ENCODE measurements around the gene MAEA.
"Not testable (repeated sequence)": the region's sequence is repeated elsewhere in the genome, so short reads cannot be mapped to it uniquely, and the experiment has no call there.

Gene MAEA

DNA sequence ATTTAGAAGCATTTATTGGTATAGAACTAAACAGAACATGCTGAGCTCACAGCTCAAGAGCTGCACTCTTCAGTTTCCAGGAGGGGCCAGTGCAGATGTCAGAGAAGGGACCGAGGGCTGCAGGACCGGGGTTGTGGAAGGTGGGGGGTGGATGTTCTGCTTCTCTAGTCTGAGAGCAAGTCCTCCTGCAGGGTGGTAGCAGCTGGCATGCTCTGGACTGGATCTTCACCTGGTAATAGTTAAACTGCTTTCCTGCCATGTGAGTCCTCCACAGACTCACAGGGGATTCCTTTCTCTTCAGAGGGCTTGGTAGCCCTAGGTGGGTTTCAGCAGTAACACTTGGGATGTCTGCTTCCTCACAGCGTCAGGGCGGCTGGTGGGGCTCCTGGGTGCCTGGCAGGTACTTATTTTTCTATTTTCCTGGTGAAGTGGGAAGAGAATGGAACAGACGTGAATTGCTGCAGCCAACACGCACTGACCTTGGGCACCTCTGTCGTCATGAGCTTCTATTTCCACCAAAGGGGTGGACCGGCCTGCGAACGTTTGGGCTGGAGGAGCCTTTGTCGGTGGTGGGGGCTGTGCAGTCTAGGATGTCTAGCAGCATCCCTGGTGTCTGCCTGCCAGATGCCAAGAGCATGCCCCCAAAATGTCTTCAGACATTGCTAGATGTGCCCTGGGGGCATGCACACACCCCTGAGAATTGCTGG is 2.5 kb downstream of the MAEA start:
- H3K4me3 Mint-ChIP-seq: peak overlapping the region; percentile 95 to 97 (median 95)
- TF ChIP-seq, protein P1, sequence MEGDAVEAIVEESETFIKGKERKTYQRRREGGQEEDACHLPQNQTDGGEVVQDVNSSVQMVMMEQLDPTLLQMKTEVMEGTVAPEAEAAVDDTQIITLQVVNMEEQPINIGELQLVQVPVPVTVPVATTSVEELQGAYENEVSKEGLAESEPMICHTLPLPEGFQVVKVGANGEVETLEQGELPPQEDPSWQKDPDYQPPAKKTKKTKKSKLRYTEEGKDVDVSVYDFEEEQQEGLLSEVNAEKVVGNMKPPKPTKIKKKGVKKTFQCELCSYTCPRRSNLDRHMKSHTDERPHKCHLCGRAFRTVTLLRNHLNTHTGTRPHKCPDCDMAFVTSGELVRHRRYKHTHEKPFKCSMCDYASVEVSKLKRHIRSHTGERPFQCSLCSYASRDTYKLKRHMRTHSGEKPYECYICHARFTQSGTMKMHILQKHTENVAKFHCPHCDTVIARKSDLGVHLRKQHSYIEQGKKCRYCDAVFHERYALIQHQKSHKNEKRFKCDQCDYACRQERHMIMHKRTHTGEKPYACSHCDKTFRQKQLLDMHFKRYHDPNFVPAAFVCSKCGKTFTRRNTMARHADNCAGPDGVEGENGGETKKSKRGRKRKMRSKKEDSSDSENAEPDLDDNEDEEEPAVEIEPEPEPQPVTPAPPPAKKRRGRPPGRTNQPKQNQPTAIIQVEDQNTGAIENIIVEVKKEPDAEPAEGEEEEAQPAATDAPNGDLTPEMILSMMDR (IDR thresholded peaks at IDR 0.05; ENCODE audit: unreplicated experiment in 3 of 3): no peak
- H3K4me1 Mint-ChIP-seq: peaks cover 24% of the 10 kb centered on the region
- peak overlapping the region; percentile 38 to 94 (median 93) for H3K27ac Mint-ChIP-seq
- no peaks in the 10 kb centered on the region for H3K9me3 Mint-ChIP-seq
- no peaks in the 10 kb centered on the region for H3K27me3 Mint-ChIP-seq (ENCODE audit: low read depth)
- H3K36me3 Mint-ChIP-seq (ENCODE audit: low read depth): no peaks in the 10 kb centered on the region

DNA sequence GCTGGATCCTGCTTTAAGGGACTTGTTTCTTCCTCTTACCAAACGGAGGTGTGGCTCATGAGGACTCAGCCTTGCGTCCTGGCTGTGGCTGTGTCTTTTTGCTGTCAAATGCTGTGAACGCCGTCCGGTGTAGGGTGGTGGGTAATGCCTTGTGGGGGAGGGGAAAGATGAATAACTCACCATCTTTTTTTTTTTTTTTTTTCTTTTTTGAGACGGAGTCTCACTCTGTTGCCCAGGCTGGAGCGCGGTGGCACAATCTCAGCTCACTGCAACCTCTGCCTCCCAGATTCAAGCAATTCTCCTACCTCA is 3.0 kb downstream of the MAEA start:
- not testable (repeated sequence) for H3K9me3 Mint-ChIP-seq; H3K36me3 Mint-ChIP-seq (ENCODE audit: low read depth); H3K27ac Mint-ChIP-seq; H3K27me3 Mint-ChIP-seq (ENCODE audit: low read depth)
- Mint-ChIP-seq H3K4me1 (peaks cover 24% of the 10 kb centered on the region), H3K4me3 (peak overlapping the region; percentile 51 to 95 (median 58))

DNA sequence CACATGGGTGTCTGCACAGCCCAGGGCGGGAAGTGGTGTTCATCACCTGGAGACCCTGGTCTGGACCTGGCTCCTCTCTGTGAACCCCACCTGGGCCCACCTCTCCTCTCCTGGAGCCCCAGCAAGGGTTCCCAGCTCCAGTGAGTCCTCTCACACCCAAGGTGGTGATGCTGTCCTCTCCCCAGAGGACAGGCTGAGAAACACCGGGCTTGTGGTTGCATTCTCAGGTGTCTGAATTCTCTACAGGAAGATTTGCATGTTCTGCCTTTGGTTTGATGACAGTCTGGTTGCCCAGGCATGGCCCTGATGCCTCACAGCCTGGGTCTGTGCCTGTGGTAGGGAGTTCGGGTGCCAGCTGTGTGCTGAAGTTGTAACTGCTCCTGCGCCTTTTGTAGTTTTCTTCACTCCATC is 3.8 kb downstream of the MAEA start:
- no peaks in the 10 kb centered on the region for H3K27me3 Mint-ChIP-seq (ENCODE audit: low read depth)
- peaks cover 22% of the 10 kb centered on the region for H3K4me1 Mint-ChIP-seq
- no peak overlapping the region for H3K27ac Mint-ChIP-seq
- H3K4me3 Mint-ChIP-seq: peak overlapping the region; percentile 46 to 74 (median 50)
- TF ChIP-seq, protein P1 (IDR thresholded peaks at IDR 0.05; ENCODE audit: unreplicated experiment in 3 of 3): no peak
- no peaks in the 10 kb centered on the region for H3K9me3 Mint-ChIP-seq
- no peaks in the 10 kb centered on the region for H3K36me3 Mint-ChIP-seq (ENCODE audit: low read depth)

DNA sequence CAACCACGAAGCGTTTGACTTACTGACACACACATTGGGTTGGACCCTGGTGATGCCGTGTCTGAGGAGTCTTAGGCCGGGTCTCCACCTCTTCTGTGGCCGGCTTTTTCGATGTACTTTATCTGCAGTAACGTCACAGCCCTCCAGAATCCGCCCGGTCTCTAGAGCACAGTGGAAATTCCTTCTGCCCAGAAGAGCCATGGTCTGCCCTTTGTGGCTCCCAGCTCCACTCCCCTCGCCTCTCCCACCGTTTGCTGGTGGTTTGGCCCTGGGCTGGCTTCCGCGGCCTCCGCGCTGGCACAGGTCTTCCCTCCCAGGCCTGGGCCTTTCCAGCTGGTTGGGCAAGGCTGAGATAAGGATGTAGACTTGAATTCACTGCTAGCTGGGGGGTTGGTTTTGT is 4.3 kb downstream of the MAEA start:
- Mint-ChIP-seq H3K27me3 (ENCODE audit: low read depth) (no peaks in the 10 kb centered on the region), H3K27ac (no peak overlapping the region), H3K9me3 (no peaks in the 10 kb centered on the region), H3K4me1 (peaks cover 17% of the 10 kb centered on the region), H3K36me3 (ENCODE audit: low read depth) (no peaks in the 10 kb centered on the region), H3K4me3 (peak overlapping the region; percentile 46 to 74 (median 50))
- TF ChIP-seq, protein P1 (IDR thresholded peaks at IDR 0.05; ENCODE audit: unreplicated experiment in 3 of 3): no peak

DNA sequence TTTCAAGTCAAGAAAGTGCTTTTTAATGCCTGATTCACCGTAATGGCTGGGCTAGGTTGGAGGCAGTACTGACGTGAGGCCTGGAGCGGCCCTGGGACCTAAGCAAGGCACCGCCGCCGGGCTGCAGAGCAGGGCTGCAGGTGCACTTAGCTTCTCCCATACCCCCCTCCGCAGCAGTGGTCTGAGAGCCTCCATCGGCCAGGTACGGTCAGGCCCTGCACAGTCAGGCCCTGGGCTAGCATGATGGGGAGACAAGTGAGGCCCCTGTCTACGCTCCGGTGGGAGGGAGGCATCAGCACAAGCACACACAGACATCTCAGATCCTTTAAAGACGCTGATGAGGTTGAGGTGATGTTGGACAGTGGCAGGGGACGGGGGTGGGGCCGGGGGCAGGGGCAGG is 4.7 kb downstream of the MAEA start:
- TF ChIP-seq, protein P1 (IDR thresholded peaks at IDR 0.05; ENCODE audit: unreplicated experiment in 3 of 3): no peak
- no peak overlapping the region for H3K4me3 Mint-ChIP-seq
- no peaks in the 10 kb centered on the region for H3K36me3 Mint-ChIP-seq (ENCODE audit: low read depth)
- no peaks in the 10 kb centered on the region for H3K27me3 Mint-ChIP-seq (ENCODE audit: low read depth)
- no peaks in the 10 kb centered on the region for H3K9me3 Mint-ChIP-seq
- H3K27ac Mint-ChIP-seq: no peak overlapping the region
- peaks cover 17% of the 10 kb centered on the region for H3K4me1 Mint-ChIP-seq

DNA sequence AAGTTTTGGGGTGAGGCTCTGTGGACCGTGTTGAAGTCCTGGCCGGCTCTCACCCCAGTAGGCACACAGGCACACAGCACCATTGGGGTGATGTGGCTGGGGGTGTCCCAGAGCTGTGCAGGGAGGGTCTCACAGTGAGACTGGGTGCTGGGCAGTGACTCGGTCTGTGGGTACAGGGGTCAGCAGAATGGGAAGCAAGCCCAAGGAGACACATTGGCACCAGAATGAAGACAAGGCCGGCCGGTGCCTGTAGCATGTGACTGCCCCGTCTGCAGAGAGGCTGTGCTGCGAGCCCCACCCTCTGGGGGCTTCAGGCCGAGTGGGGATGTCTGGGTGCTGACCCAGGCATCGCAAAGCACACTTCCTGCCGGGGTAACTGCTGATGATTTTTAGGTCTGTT is 5.2 kb downstream of the MAEA start:
- Mint-ChIP-seq H3K36me3 (ENCODE audit: low read depth) (peaks cover 4% of the 10 kb centered on the region), H3K27me3 (ENCODE audit: low read depth) (no peaks in the 10 kb centered on the region)
- TF ChIP-seq, protein P1 (IDR thresholded peaks at IDR 0.05; ENCODE audit: unreplicated experiment in 3 of 3): no peak

More for the DNA sequence above, 5.2 kb downstream of the MAEA start:
- Mint-ChIP-seq H3K4me1 (peaks cover 17% of the 10 kb centered on the region), H3K27ac (no peak overlapping the region), H3K9me3 (no peaks in the 10 kb centered on the region), H3K4me3 (no peak overlapping the region)
